Activated naive CD8-positive, alpha-beta T cell treated with anti-CD3 and anti-CD28 coated beads for 36 hours (primary cell): ENCODE data around the gene SSR1. TPM values are rescaled to one million over a fixed set of nuclear protein-coding genes. Genes with fewer than 3 reads are reported as not detected.
A peak's percentile ranks its signal among the peaks of the same experiment; 100 is the strongest.
"Not testable (repeated sequence)": the region's sequence is repeated elsewhere in the genome, so short reads cannot be mapped to it uniquely, and the experiment has no call there.

ENCODE experiments used
- DNase-seq: peaks from one replicate; pipeline ENCODE4 v3.0.0; 2021
- H3K27ac Mint-ChIP-seq: one replicate; pipeline ENCODE4 v1.8.0; 2022; ENCODE audit warnings: mild to moderate bottlenecking, moderate library complexity, mixed read lengths
- H3K27me3 Mint-ChIP-seq: one replicate; pipeline ENCODE4 v1.8.0; 2022; ENCODE audit warnings: mild to moderate bottlenecking, mixed read lengths
- H3K36me3 Mint-ChIP-seq: one replicate; pipeline ENCODE4 v1.8.0; 2021; ENCODE audit warnings: mild to moderate bottlenecking, mixed read lengths
- H3K4me1 Mint-ChIP-seq: one replicate; pipeline ENCODE4 v1.8.0; 2021; ENCODE audit warnings: mixed read lengths
- H3K4me3 Mint-ChIP-seq: one replicate; pipeline ENCODE4 v1.8.0; 2022; ENCODE audit warnings: mild to moderate bottlenecking, moderate library complexity, mixed read lengths
- H3K9me3 Mint-ChIP-seq: one replicate; pipeline ENCODE4 v1.8.0; 2022; ENCODE audit warnings: mixed read lengths
- total RNA-seq, 2 experiments: library from RNA; stranded (reverse); gene quantifications; one replicate each; pipeline ENCODE4 v1.2.3, GENCODE V29; 2021

SSR1 gene
- total RNA-seq, 2 experiments from 2014 or later, result 132 to 139 TPM

- Mint-ChIP-seq H3K4me3 (no peak overlapping the region), H3K27ac (peak overlapping the region; percentile 51), H3K4me1 (peaks cover 58% of the 10 kb centered on the region), H3K9me3 (peaks cover 8% of the 10 kb centered on the region), H3K36me3 (peaks cover 50% of the 10 kb centered on the region), H3K27me3 (peaks cover 3% of the 10 kb centered on the region)
- no peak for DNase-seq
Measured at GRCh38 chr6:7309050-7309449, 3.9 kb downstream of the SSR1 start.

GRCh38 chr6:7307533-7307932 is 5.5 kb downstream of the SSR1 start:
- Mint-ChIP-seq H3K4me1 (peaks cover 49% of the 10 kb centered on the region), H3K27me3 (peaks cover 3% of the 10 kb centered on the region), H3K36me3 (peaks cover 50% of the 10 kb centered on the region), H3K4me3 (peak overlapping the region; percentile 5), H3K27ac (peak overlapping the region; percentile 40), H3K9me3 (peaks cover 8% of the 10 kb centered on the region)
- no peak for DNase-seq

GRCh38 chr6:7304821-7305220 is 8.2 kb downstream of the SSR1 start:
- Mint-ChIP-seq H3K4me3 (no peak overlapping the region), H3K4me1 (peaks cover 45% of the 10 kb centered on the region), H3K27ac (peak overlapping the region; percentile 70), H3K27me3 (no peaks in the 10 kb centered on the region), H3K36me3 (peaks cover 45% of the 10 kb centered on the region), H3K9me3 (peaks cover 2% of the 10 kb centered on the region)
- no peak for DNase-seq

GRCh38 chr6:7301702-7302101 is 11.3 kb downstream of the SSR1 start:
- no peaks in the 10 kb centered on the region for H3K27me3 Mint-ChIP-seq
- no peaks in the 10 kb centered on the region for H3K9me3 Mint-ChIP-seq
- no peak for DNase-seq
- H3K4me1 Mint-ChIP-seq, result peaks cover 22% of the 10 kb centered on the region
- H3K36me3 Mint-ChIP-seq, result peaks cover 28% of the 10 kb centered on the region
- H3K27ac Mint-ChIP-seq, result peak overlapping the region; percentile 20
- no peak overlapping the region for H3K4me3 Mint-ChIP-seq

GRCh38 chr6:7300926-7301325 is 12.1 kb downstream of the SSR1 start:
- no peaks in the 10 kb centered on the region for H3K9me3 Mint-ChIP-seq
- H3K27ac Mint-ChIP-seq, result no peak overlapping the region
- no peaks in the 10 kb centered on the region for H3K27me3 Mint-ChIP-seq
- H3K36me3 Mint-ChIP-seq, result peaks cover 31% of the 10 kb centered on the region
- H3K4me1 Mint-ChIP-seq, result peaks cover 22% of the 10 kb centered on the region
- no peak for DNase-seq
- H3K4me3 Mint-ChIP-seq, result no peak overlapping the region

- Mint-ChIP-seq H3K27me3 (no peaks in the 10 kb centered on the region), H3K4me3 (no peak overlapping the region), H3K27ac (no peak overlapping the region), H3K4me1 (peaks cover 8% of the 10 kb centered on the region), H3K9me3 (no peaks in the 10 kb centered on the region), H3K36me3 (peaks cover 28% of the 10 kb centered on the region)
- no peak for DNase-seq
Measured at GRCh38 chr6:7298113-7298512, 14.9 kb downstream of the SSR1 start.

- Mint-ChIP-seq H3K27ac (no peak overlapping the region), H3K4me1 (peaks cover 8% of the 10 kb centered on the region), H3K4me3 (no peak overlapping the region), H3K9me3 (no peaks in the 10 kb centered on the region), H3K27me3 (no peaks in the 10 kb centered on the region), H3K36me3 (peaks cover 32% of the 10 kb centered on the region)
- DNase-seq, result no peak
Measured at GRCh38 chr6:7296602-7297001, 16.4 kb downstream of the SSR1 start.

GRCh38 chr6:7295916-7296315 is 17.1 kb downstream of the SSR1 start:
- Mint-ChIP-seq H3K36me3 (peaks cover 26% of the 10 kb centered on the region), H3K4me1 (peaks cover 3% of the 10 kb centered on the region), H3K4me3 (no peak overlapping the region), H3K27ac (no peak overlapping the region), H3K27me3 (no peaks in the 10 kb centered on the region), H3K9me3 (no peaks in the 10 kb centered on the region)
- no peak for DNase-seq

GRCh38 chr6:7292596-7293255 is 20.3 kb downstream of the SSR1 start:
- Mint-ChIP-seq H3K36me3 (peaks cover 16% of the 10 kb centered on the region), H3K4me1 (peaks cover 2% of the 10 kb centered on the region), H3K27ac (peak overlapping the region; percentile 21), H3K4me3 (no peak overlapping the region), H3K27me3 (no peaks in the 10 kb centered on the region), H3K9me3 (no peaks in the 10 kb centered on the region)
- no peak for DNase-seq

- Mint-ChIP-seq H3K4me1 (peaks cover 5% of the 10 kb centered on the region), H3K4me3 (no peak overlapping the region), H3K27ac (no peak overlapping the region), H3K36me3 (peaks cover 22% of the 10 kb centered on the region), H3K27me3 (no peaks in the 10 kb centered on the region), H3K9me3 (no peaks in the 10 kb centered on the region)
- no peak for DNase-seq
Measured at GRCh38 chr6:7290079-7290478, 22.9 kb downstream of the SSR1 start.

- Mint-ChIP-seq H3K4me3 (no peak overlapping the region), H3K4me1 (peaks cover 25% of the 10 kb centered on the region), H3K9me3 (no peaks in the 10 kb centered on the region), H3K27ac (no peak overlapping the region), H3K36me3 (peaks cover 28% of the 10 kb centered on the region), H3K27me3 (no peaks in the 10 kb centered on the region)
- DNase-seq, result no peak
Measured at GRCh38 chr6:7285416-7285815, 27.6 kb downstream of the SSR1 start.

GRCh38 chr6:7283676-7284075 is 29.3 kb downstream of the SSR1 start:
- Mint-ChIP-seq H3K36me3 (peaks cover 28% of the 10 kb centered on the region), H3K27ac (no peak overlapping the region), H3K4me3 (no peak overlapping the region), H3K27me3 (no peaks in the 10 kb centered on the region), H3K4me1 (peaks cover 26% of the 10 kb centered on the region), H3K9me3 (no peaks in the 10 kb centered on the region)
- DNase-seq, result no peak

- peak overlapping the region; percentile 74 for H3K27ac Mint-ChIP-seq
- no peaks in the 10 kb centered on the region for H3K9me3 Mint-ChIP-seq
- peaks cover 26% of the 10 kb centered on the region for H3K4me1 Mint-ChIP-seq
- H3K4me3 Mint-ChIP-seq, result no peak overlapping the region
- H3K27me3 Mint-ChIP-seq, result no peaks in the 10 kb centered on the region
- DNase-seq, result no peak
- peaks cover 25% of the 10 kb centered on the region for H3K36me3 Mint-ChIP-seq
Measured at GRCh38 chr6:7282097-7282906, 30.7 kb downstream of the SSR1 start.

GRCh38 chr6:7276199-7276524 is 36.8 kb downstream of the SSR1 start:
- peaks cover 8% of the 10 kb centered on the region for H3K4me1 Mint-ChIP-seq
- no peaks in the 10 kb centered on the region for H3K9me3 Mint-ChIP-seq
- H3K27ac Mint-ChIP-seq, result no peak overlapping the region
- DNase-seq, result no peak
- peaks cover 3% of the 10 kb centered on the region for H3K36me3 Mint-ChIP-seq
- no peaks in the 10 kb centered on the region for H3K27me3 Mint-ChIP-seq
- H3K4me3 Mint-ChIP-seq, result no peak overlapping the region

GRCh38 chr6:7274525-7274924 is 38.5 kb downstream of the SSR1 start:
- H3K27me3 Mint-ChIP-seq, H3K36me3 Mint-ChIP-seq, H3K9me3 Mint-ChIP-seq, DNase-seq, H3K27ac Mint-ChIP-seq, H3K4me3 Mint-ChIP-seq, H3K4me1 Mint-ChIP-seq: not testable (repeated sequence)

- Mint-ChIP-seq H3K4me1 (peaks cover 5% of the 10 kb centered on the region), H3K4me3 (no peak overlapping the region), H3K27ac (no peak overlapping the region), H3K27me3 (no peaks in the 10 kb centered on the region), H3K36me3 (no peaks in the 10 kb centered on the region), H3K9me3 (no peaks in the 10 kb centered on the region)
- DNase-seq, result no peak
Measured at GRCh38 chr6:7273709-7274108, 39.3 kb downstream of the SSR1 start.
